K562 (cell line): ENCODE results near the gene SON. TPM values are rescaled to one million over a fixed set of nuclear protein-coding genes. Genes with fewer than 3 reads are reported as not detected.

Source experiments
- ATAC-seq: fragments of 200-7000 bp; cut with Tn5 transposase; 3 replicates; pipeline ENCODE4 v1.9.1; 2020; ENCODE audit warnings: moderate library complexity
- BruUV-seq: library from RNA; stranded (reverse); fragments of 400-500 nt; replicated peaks from 2 replicates; lab custom pipeline; 2021; lab: Mats Ljungman, UMichigan
- CTCF ChIA-PET: fragments of 300-600 bp; formaldehyde crosslinking; extraction: SDS; loops from one replicate; lab custom pipeline; 2021; ENCODE audit warnings: low intra/inter-chr PET ratio; lab: Yijun Ruan, JAX
- POLR2A ChIA-PET: fragments of 300-600, 350-650 bp; sonication (Branson Sonifier 250); formaldehyde crosslinking; extraction: SDS; loops from one replicate; lab custom pipeline; 2021; ENCODE audit warnings: antibody characterized with exemption, inconsistent platforms; lab: Yijun Ruan, JAX
- DNase-seq, 4 experiments: peaks; one replicate each; pipeline versions ENCODE4 v3.0.0 to v3.0.0-alpha.2; 2011 to 2018; ENCODE audit warnings: low spot score in 3 of 4, mixed read lengths in 3 of 4; ENCODE audit errors: extremely low read depth in 1 of 4
- FAIRE-seq: peaks from 2 replicates; lab custom pipeline; 2011; peaks lifted over from hg19 to GRCh38; lab: Jason Lieb, UNC
- H2AFZ ChIP-seq: 2 replicates; pipeline ENCODE4 v1.6.0; 2011; ENCODE audit warnings: low read depth, low read length, control low read depth, inconsistent platforms
- H3K27ac ChIP-seq: fragments of 200-600 bp; 3 replicates; pipeline ENCODE4 v1.8.0; 2011; ENCODE audit warnings: low read depth, mild to moderate bottlenecking, control low read depth, inconsistent platforms, low read length, moderate library complexity, mixed read lengths; ENCODE audit errors: extremely low read depth
- H3K27me3 ChIP-seq, 2 experiments: fragments of 300-600 bp in 1 of 2; 2 replicates in 1 of 2; 3 replicates in 1 of 2; pipeline versions ENCODE4 v1.6.0 to v1.8.0; 2011; ENCODE audit warnings: inconsistent platforms in 2 of 2, low read length in 2 of 2, mild to moderate bottlenecking in 1 of 2, mixed read lengths in 1 of 2, moderate library complexity in 1 of 2; ENCODE audit not compliant: control insufficient read depth in 2 of 2, insufficient read depth in 2 of 2
- H3K36me3 ChIP-seq: fragments of 300-600 bp; 3 replicates; pipeline ENCODE4 v1.8.0; 2011; ENCODE audit warnings: mild to moderate bottlenecking, low read length, inconsistent platforms; ENCODE audit not compliant: control insufficient read depth, insufficient read depth
- H3K4me1 ChIP-seq, 2 experiments: fragments of 200-600 bp in 1 of 2; replicated peaks in 1 of 2; 2 replicates in 1 of 2; 3 replicates in 1 of 2; pipeline versions ENCODE4 v1.5.1 to v1.8.0; 2011; ENCODE audit warnings: inconsistent platforms in 2 of 2, low read length in 2 of 2, mild to moderate bottlenecking in 1 of 2, mixed read lengths in 1 of 2, moderate library complexity in 1 of 2; ENCODE audit not compliant: control insufficient read depth in 2 of 2, insufficient read depth in 2 of 2
- H3K4me2 ChIP-seq: 2 replicates; pipeline ENCODE4 v1.6.1; 2011; ENCODE audit warnings: low read length, control low read depth, inconsistent platforms, mixed read lengths; ENCODE audit not compliant: insufficient read depth
- H3K4me3 ChIP-seq: fragments of 200-600 bp; sonication (generic), shearing (Covaris generic); 2 replicates; pipeline ENCODE4 v1.5.1; 2016; ENCODE audit warnings: control low read depth, inconsistent platforms
- H3K79me2 ChIP-seq: fragments of 200-600 bp; 3 replicates; pipeline ENCODE4 v1.8.0; 2011; ENCODE audit warnings: low read length, inconsistent platforms; ENCODE audit not compliant: control insufficient read depth, insufficient read depth
- H3K9ac ChIP-seq, 2 experiments: 2 replicates each; pipeline versions ENCODE4 v1.6.0 to v1.6.1; 2011; ENCODE audit warnings: low read depth in 2 of 2, low read length in 2 of 2, control low read depth in 1 of 2, inconsistent platforms in 1 of 2, mild to moderate bottlenecking in 1 of 2, mixed read lengths in 1 of 2; ENCODE audit not compliant: insufficient read depth in 1 of 2
- H3K9me1 ChIP-seq: one replicate; pipeline ENCODE4 v1.6.0; 2011; ENCODE audit warnings: inconsistent platforms, mild to moderate bottlenecking, low read length, moderate library complexity; ENCODE audit not compliant: control insufficient read depth, insufficient read depth
- H3K9me3 ChIP-seq: replicated peaks from 2 replicates; pipeline ENCODE4 v1.5.1; 2011; ENCODE audit warnings: low read depth, low read length, inconsistent platforms; ENCODE audit not compliant: control insufficient read depth, insufficient read depth
- H4K20me1 ChIP-seq: replicated peaks from 2 replicates; pipeline ENCODE4 v1.6.1; 2011; ENCODE audit warnings: low read length, inconsistent platforms, mixed read lengths; ENCODE audit not compliant: control insufficient read depth, insufficient read depth
- ADNP ChIP-seq: fragments of 200-800 bp; sonication (Bioruptor generic); IDR thresholded peaks from 2 replicates; pipeline ENCODE4 v1.6.1; 2016; ENCODE audit warnings: missing genetic modification characterization, missing compliant biosample characterization
- CEBPG ChIP-seq, 3 experiments: fragments of 200-800 bp in 1 of 3; sonication (Bioruptor generic) in 1 of 3; sonication (generic) in 1 of 3; formaldehyde crosslinking in 1 of 3; IDR thresholded peaks in 2 of 3; conservative IDR thresholded peaks in 1 of 3; 2 replicates each; pipeline versions ENCODE4 v1.6.1 to v1.8.0; 2016 to 2022; ENCODE audit warnings: missing compliant biosample characterization in 2 of 3, missing genetic modification characterization in 2 of 3, mild to moderate bottlenecking in 1 of 3, missing genetic modification reagents in 1 of 3
- CXXC5 ChIP-seq: fragments of 250-450 bp; sonication (Bioruptor Pico); IDR thresholded peaks from 2 replicates; pipeline ENCODE4 v1.8.0; 2022; ENCODE audit warnings: inconsistent platforms, mild to moderate bottlenecking, moderate library complexity
- ERF ChIP-seq: fragments of 450-650 bp; formaldehyde crosslinking; IDR thresholded peaks from 2 replicates; pipeline ENCODE4 v1.4.0; 2020; ENCODE audit warnings: mild to moderate bottlenecking, mixed read lengths
- GTF2E2 ChIP-seq: fragments of 200-800 bp; sonication (Bioruptor generic); IDR thresholded peaks from 2 replicates; pipeline ENCODE4 v1.6.1; 2016; ENCODE audit warnings: missing genetic modification characterization, missing compliant biosample characterization
- HDAC3 ChIP-seq: fragments of 450-650 bp; IDR thresholded peaks from 2 replicates; pipeline ENCODE4 v1.6.1; 2018; ENCODE audit warnings: borderline replicate concordance, mild to moderate bottlenecking, moderate library complexity; ENCODE audit not compliant: partially characterized antibody
- HOXB6 ChIP-seq: fragments of 250-450 bp; sonication (Bioruptor Pico); IDR thresholded peaks from 2 replicates; pipeline ENCODE4 v1.5.1; 2022; ENCODE audit warnings: mild to moderate bottlenecking, borderline replicate concordance
- POLR2H ChIP-seq: IDR thresholded peaks from 2 replicates; pipeline ENCODE4 v1.6.1; 2016; ENCODE audit warnings: missing genetic modification characterization, low read depth, mild to moderate bottlenecking, control low read depth, missing compliant biosample characterization, moderate library complexity
- PTRF ChIP-seq: fragments of 450-650 bp; IDR thresholded peaks from 2 replicates; pipeline ENCODE4 v1.6.1; 2016; ENCODE audit warnings: mild to moderate bottlenecking, missing genetic modification characterization, missing compliant biosample characterization
- RAD51 ChIP-seq: fragments of 450-650 bp; IDR thresholded peaks from 2 replicates; pipeline ENCODE4 v1.7.1; 2016; ENCODE audit warnings: low read depth, mild to moderate bottlenecking, borderline replicate concordance
- RBM34 ChIP-seq: fragments of 200-400 bp; formaldehyde crosslinking; IDR thresholded peaks from 2 replicates; pipeline ENCODE4 v1.6.1; 2018; ENCODE audit warnings: low read length, borderline replicate concordance; ENCODE audit not compliant: insufficient read depth
- SMARCC2 ChIP-seq: fragments of 450-650 bp; IDR thresholded peaks from 2 replicates; pipeline ENCODE4 v1.6.1; 2017; ENCODE audit warnings: antibody characterized with exemption, moderate library complexity, mild to moderate bottlenecking, low read depth
- TBP ChIP-seq: optimal IDR thresholded peaks from 2 replicates; pipeline ENCODE3; 2011; ENCODE audit warnings: low read depth, low read length, improper control_type of control experiment
- ZC3H8 ChIP-seq: fragments of 450-650 bp; IDR thresholded peaks from 2 replicates; pipeline ENCODE4 v1.6.1; 2017
- ZKSCAN1 ChIP-seq: fragments of 150-350 bp; IDR thresholded peaks from 2 replicates; pipeline ENCODE4 v1.6.1; 2016; ENCODE audit warnings: low read depth, low read length
- ZNF165 ChIP-seq: fragments of 250-450 bp; sonication (Bioruptor Pico); IDR thresholded peaks from 2 replicates; pipeline ENCODE4 v1.4.0; 2020; ENCODE audit warnings: borderline replicate concordance
- ZNF384 ChIP-seq: IDR thresholded peaks from 2 replicates; pipeline ENCODE4 v1.6.1; 2012; ENCODE audit warnings: low read depth, low read length, improper control_type of control experiment
- ZNF408 ChIP-seq: fragments of 250-450 bp; sonication (Bioruptor Pico); IDR thresholded peaks from 2 replicates; pipeline ENCODE4 v1.4.0; 2020; ENCODE audit warnings: low read depth, mild to moderate bottlenecking, moderate library complexity
- ZNF561 ChIP-seq: fragments of 450-650 bp; formaldehyde crosslinking; conservative IDR thresholded peaks from 2 replicates; pipeline ENCODE4 v1.4.0; 2020; ENCODE audit warnings: mild to moderate bottlenecking, moderate library complexity
- WGBS: fragments of 100-300 bp; shearing (Covaris generic); methylation state at CpG from one replicate; pipeline ENCODE4 v1.1.6; 2016; ENCODE audit warnings: low coverage, mixed read lengths; ENCODE audit not compliant: insufficient coverage; ENCODE audit errors: missing lambda C conversion rate; 5-methylcytosine and 5-hydroxymethylcytosine counted together
- in situ Hi-C: fragments of 300-500 bp; cut with MboI; formaldehyde crosslinking; loops from 4 replicates; pipeline ENCODE4 v1.15.0; 2018; ENCODE audit warnings: inconsistent platforms, mixed read lengths
- intact Hi-C: fragments of 100-400 bp; cut with micrococcal nuclease; formaldehyde crosslinking; loops from 2 replicates; pipeline ENCODE4 v1.14.2; 2022
- polyA plus RNA-seq, 8 experiments: library from polyadenylated mRNA; depleted of rRNA in 4 of 8; stranded (reverse) in 5 of 8; unstranded in 3 of 8; fragments of >200 nt; fragmentation: Nextera tagmentation in 2 of 8; fragmentation: Illumina TruSeq in 1 of 8; extraction: Ambion mirVana in 2 of 8; extraction: Trizol in 1 of 8; gene quantifications; 2 replicates each; pipeline versions ENCODE4 v1.2.1 to v1.2.3, GENCODE V29; 2011 to 2014; ENCODE audit warnings: inconsistent platforms in 1 of 8, missing spikeins in 1 of 8
- total RNA-seq, 7 experiments: library from RNA; depleted of rRNA in 6 of 7; stranded (reverse); fragments of >200 nt in 6 of 7; fragmentation: Illumina TruSeq in 2 of 7; extraction: Trizol in 2 of 7; gene quantifications; 2 replicates each; pipeline versions ENCODE4 v1.2.1 to v1.2.3, GENCODE V29; 2011 to 2021; ENCODE audit warnings: low replicate concordance in 1 of 7
- TF ChIP-seq, protein P1 (sequence below): sonication (generic); formaldehyde crosslinking; IDR thresholded peaks from 2 replicates; pipeline ENCODE4 v1.8.0; 2022; ENCODE audit warnings: mild to moderate bottlenecking, low read depth, missing genetic modification reagents
- TF ChIP-seq, protein P2 (sequence below): fragments of 450-650 bp; IDR thresholded peaks from 2 replicates; pipeline ENCODE4 v1.6.1; 2016; ENCODE audit warnings: borderline replicate concordance

SON gene
- total and polyA plus RNA-seq, 9 of the 15 experiments (the other 6 are each of a cell fraction or from before 2014, with no cell fraction given) = 105 to 742 (median 187) TPM

DNA sequence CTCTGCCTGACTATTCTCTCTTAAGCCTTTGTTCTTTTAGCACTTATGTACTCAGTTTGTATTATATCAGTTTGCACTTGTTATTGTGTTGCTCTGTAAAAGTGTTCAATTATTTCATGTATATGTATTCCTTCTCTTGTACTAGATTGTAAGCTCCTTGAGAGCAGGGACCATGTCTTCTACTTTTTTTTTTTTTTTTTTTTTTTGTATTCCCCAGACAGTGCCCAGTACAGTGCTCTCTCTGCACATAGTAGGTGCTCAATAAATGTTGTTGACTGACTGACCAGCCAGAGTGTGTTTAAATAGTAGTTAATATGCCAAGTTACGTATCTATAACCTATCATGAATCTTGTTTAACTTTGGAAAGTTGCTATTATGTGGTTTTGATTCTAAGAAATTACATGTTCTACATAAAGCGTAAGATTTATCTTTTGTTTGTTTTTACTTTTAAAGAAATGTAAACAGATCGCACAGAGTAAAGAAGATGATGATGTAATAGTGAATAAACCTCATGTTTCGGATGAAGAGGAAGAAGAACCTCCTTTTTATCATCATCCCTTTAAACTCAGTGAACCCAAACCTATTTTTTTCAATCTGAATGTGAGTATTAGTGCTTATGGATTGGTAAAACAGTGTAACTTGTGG is 16.1 kb downstream of the SON start:
- 91% methylated on average over 4 of the region's 4 CpGs for WGBS
- H3K4me2 ChIP-seq = no peak overlapping the region
- no peak overlapping the region for H3K4me3 ChIP-seq
- H2AFZ ChIP-seq = no peak overlapping the region
- POLR2A ChIA-PET = interaction anchor here (0.6 to 10.6 kb wide), 5 partner anchors 10 to 1961 kb away, joined by 3 to 130 read pairs (median 5); partner anchors contain the start of gene DONSON
- H3K9me1 ChIP-seq = no peaks in the 10 kb centered on the region
- DNase-seq (no peak), FAIRE-seq (peak; percentile 6), ATAC-seq (no peak)
- no TSS peak for BruUV-seq
- no peak overlapping the region for H3K9ac ChIP-seq
- CTCF ChIA-PET = no interaction called here
- intact Hi-C loops = no loop called here
- H3K9me3 ChIP-seq = peaks cover 3% of the 10 kb centered on the region; the same call in 1 of the 2 replicates
- peaks cover 96% of the 10 kb centered on the region for H3K36me3 ChIP-seq
- in situ Hi-C loops = no loop called here
- no peak overlapping the region for H3K27ac ChIP-seq
- peaks cover 89% of the 10 kb centered on the region for H3K79me2 ChIP-seq
- no peaks in the 10 kb centered on the region for H4K20me1 ChIP-seq
- no peaks in the 10 kb centered on the region for H3K4me1 ChIP-seq
- no peaks in the 10 kb centered on the region for H3K27me3 ChIP-seq
- TF ChIP-seq ZNF561 = no peak
- 0 out of 2 replicates have a peak, but pooled peaks have one; percentile 31 for TF ChIP-seq ZNF384
- TF ChIP-seq, protein P1, sequence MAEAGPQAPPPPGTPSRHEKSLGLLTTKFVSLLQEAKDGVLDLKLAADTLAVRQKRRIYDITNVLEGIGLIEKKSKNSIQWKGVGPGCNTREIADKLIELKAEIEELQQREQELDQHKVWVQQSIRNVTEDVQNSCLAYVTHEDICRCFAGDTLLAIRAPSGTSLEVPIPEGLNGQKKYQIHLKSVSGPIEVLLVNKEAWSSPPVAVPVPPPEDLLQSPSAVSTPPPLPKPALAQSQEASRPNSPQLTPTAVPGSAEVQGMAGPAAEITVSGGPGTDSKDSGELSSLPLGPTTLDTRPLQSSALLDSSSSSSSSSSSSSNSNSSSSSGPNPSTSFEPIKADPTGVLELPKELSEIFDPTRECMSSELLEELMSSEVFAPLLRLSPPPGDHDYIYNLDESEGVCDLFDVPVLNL (CRISPR knock-in tag) = no peak
- TF ChIP-seq ZC3H8 = no peak
- no peak for TF ChIP-seq RBM34
- no peak for TF ChIP-seq CEBPG (CRISPR knock-in tag; IDR thresholded peaks at IDR 0.05)
- peak; percentile 60 to 75 for TF ChIP-seq CEBPG (tag; conservative IDR thresholded peaks at IDR 0.05 in 1 of 2, IDR thresholded peaks at IDR 0.05 in 1 of 2)
- TF ChIP-seq PTRF (tag) = no peak
- peak; percentile 97 for TF ChIP-seq ZKSCAN1
- no peak for TF ChIP-seq HDAC3
- TF ChIP-seq HOXB6 (CRISPR knock-in tag) = no peak
- TF ChIP-seq RAD51 = no peak
- no peak for TF ChIP-seq TBP
- TF ChIP-seq SMARCC2 = no peak
- TF ChIP-seq CXXC5 = no peak
- TF ChIP-seq ZNF408 (CRISPR knock-in tag) = no peak
- TF ChIP-seq GTF2E2 = peak; percentile 42; the same call in 1 of the 2 replicates
- 0 out of 2 replicates have a peak, but pooled peaks have one; percentile 17 for TF ChIP-seq POLR2H (tag)
- TF ChIP-seq ADNP (tag) = peak; percentile 40; the same call in 1 of the 2 replicates
- no peak for TF ChIP-seq ERF (CRISPR knock-in tag)
- no peak for TF ChIP-seq ZNF165 (CRISPR knock-in tag)
- TF ChIP-seq, protein P2, sequence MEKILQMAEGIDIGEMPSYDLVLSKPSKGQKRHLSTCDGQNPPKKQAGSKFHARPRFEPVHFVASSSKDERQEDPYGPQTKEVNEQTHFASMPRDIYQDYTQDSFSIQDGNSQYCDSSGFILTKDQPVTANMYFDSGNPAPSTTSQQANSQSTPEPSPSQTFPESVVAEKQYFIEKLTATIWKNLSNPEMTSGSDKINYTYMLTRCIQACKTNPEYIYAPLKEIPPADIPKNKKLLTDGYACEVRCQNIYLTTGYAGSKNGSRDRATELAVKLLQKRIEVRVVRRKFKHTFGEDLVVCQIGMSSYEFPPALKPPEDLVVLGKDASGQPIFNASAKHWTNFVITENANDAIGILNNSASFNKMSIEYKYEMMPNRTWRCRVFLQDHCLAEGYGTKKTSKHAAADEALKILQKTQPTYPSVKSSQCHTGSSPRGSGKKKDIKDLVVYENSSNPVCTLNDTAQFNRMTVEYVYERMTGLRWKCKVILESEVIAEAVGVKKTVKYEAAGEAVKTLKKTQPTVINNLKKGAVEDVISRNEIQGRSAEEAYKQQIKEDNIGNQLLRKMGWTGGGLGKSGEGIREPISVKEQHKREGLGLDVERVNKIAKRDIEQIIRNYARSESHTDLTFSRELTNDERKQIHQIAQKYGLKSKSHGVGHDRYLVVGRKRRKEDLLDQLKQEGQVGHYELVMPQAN = no peak
